ENCODE results near the gene HAUS7.

DNA sequence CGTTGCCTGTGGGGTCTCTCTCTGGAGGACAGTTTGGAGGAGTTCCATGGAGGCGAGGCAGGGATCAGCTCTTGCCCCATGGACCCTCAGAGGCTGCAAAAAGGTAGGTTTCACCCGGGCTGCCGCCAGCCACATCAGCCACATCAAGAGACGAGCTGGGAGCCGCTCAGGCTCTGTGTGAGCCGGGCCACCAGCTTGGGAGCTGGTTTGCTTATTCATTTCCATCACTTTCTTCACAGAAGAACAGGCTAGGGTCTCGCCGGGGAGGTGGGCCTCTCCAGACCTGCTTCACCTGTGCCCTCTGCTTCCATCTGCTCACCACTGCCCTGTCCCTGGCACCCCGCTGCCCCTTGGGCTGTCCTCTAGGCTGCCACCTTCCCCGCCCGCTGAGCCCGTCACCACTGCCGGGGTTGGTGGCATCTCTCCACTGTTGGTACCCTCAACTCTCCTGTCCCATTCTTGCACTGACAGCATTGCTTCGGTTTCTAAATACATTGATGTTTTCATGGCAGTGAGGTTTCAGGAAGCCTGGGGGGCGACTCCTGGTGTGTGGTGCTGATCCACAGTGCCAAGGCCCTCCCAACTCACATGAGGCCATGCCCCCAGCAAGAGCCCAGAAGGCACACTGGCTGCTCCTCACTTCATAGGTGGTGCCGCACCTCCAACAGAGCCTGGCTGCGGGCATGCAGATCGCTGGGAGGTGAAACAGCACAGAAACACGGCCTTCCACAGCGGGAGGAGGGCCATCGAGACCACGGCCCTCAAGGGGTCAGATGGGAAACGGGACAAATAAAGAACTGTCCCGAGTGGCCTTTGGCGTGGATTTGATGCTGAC lies 20.0 kb downstream of the HAUS7 start:
- TF ChIP-seq, protein P1, sequence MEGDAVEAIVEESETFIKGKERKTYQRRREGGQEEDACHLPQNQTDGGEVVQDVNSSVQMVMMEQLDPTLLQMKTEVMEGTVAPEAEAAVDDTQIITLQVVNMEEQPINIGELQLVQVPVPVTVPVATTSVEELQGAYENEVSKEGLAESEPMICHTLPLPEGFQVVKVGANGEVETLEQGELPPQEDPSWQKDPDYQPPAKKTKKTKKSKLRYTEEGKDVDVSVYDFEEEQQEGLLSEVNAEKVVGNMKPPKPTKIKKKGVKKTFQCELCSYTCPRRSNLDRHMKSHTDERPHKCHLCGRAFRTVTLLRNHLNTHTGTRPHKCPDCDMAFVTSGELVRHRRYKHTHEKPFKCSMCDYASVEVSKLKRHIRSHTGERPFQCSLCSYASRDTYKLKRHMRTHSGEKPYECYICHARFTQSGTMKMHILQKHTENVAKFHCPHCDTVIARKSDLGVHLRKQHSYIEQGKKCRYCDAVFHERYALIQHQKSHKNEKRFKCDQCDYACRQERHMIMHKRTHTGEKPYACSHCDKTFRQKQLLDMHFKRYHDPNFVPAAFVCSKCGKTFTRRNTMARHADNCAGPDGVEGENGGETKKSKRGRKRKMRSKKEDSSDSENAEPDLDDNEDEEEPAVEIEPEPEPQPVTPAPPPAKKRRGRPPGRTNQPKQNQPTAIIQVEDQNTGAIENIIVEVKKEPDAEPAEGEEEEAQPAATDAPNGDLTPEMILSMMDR (IDR thresholded peaks at IDR 0.05; ENCODE audit: low read depth, low read length, poor library complexity, severe bottlenecking), result no peak
- TF ChIP-seq EZH2phosphoT487 (IDR thresholded peaks at IDR 0.05; ENCODE audit: borderline replicate concordance, low read length), result no peak
